KG1 (cell line): ENCODE data around the gene PIGQ.
A peak's percentile ranks its signal among the peaks of the same experiment; 100 is the strongest.

Experiments used
- DNase-seq: peaks from one replicate; lab custom pipeline; 2025; lab: John Stamatoyannopoulos, UW

Gene PIGQ

GRCh38 chr16:569445-570254 lies at the start of gene PIGQ:
Gene PIGQ, plus strand, starts transcription at chr16:569968. Its CDS starts 4,107 bp downstream, at chr16:574075.
- peak; percentile 28 for DNase-seq

GRCh38 chr16:520847-521246 lies 48.9 kb upstream of the PIGQ start:
- DNase-seq = no peak

DNA sequence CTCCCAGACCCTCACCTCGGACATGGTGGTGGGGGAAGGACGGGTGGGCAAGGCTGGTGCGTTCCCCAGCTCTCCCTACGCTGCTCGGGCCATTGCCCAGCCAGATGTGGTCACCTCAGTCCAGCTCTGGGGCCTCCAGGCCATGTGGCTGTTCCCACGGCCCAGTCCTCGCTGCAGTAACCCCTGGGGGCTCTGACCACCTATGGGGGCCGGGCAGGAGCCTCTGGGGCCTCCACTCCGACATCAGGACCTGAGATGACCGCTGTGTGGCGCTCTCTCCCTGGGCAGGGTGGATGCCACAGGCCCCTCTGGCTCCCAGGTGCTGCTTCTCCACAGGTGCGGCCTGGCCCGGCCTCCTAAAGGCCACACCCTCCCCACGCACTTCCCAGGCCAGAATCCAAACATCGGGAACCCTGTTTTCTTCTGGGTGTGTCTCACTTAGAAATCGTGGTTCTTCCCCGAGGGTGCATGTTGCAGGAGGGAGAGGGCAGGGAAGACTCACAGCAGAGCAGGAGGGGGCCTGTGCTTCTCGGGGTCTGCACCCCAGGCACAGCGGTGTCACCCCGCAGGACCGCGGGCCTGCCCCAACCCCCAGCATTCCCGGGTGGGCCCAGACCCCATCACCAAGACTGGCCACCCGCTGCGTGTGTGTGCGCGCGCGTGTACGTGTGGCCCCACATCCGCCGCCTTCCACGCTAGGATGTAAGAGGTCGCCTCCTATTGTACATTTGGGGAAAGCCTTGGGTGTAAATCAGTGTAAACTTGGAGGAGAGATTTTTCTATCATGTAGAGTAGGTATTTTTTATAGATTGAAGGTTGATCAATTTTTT lies 48.2 kb upstream of the PIGQ start:
- DNase-seq = no peak

DNA sequence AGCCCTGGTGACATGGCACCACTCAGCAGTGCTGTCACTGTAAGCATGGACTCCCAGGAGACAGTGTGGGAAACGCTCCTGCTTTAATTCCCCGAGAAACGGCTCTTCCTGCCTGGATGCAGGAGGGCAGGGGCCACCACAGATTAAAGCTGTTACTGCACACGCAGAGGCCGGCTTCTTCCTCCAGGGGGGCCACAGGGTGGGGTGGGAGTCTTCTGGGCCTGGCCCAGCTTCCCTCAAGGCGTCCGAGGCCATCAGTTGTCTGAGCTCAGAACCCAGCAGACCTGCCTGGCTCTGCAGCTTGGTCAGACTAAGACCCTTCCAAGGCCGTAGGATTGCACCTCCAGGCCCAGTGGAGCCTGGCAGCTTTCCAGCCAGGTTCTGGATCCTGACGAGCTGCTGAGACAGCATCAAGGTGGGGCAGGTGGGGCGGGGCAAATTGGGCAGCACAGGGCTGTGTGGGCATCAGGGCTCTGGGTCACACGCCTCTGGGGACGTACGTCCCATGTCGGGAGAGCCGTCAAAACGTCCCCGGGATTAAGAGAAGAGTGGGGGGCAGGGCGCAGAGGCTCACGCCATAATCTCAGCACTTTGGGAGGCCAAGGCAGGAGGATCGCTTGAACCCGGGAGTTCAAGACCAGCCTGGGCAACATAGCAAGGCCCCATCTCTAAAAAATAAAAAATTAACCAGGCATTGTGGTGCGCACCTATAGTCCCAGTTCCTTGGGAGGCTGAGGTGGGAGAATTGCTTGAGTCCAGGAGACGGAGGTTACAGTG lies 47.3 kb upstream of the PIGQ start:
- no peak for DNase-seq

DNA sequence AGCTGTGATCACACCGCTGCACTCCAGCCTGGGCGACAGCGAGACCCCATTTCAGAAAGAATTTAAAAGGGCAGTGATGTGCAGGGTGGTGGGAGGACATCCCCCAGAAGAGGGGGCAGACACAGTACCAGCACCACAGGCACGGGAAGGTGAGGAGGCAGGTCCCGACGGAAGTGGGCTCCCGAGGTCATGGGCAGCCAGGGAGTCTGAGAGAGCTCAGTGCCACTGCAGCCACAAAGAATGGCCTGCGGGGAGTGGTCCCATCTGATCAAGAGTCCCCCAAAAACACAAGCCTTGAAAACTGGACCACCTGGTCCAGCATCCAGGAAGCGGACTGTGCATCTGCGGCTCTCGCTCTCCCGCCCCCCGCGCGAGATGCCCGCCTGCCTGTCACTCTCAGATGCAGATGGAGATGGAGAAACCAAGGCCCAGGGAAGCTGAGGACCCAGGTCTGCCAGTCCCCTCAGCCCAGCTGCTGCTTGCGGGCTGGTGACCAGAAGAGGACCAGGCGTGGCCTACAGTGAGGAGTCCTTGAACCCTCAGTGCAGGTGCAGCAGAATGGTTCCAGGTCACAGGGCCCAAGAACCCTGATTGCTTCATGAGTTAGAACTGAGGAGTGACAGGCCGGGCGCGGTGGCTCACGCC lies 46.5 kb upstream of the PIGQ start:
- no peak for DNase-seq

DNA sequence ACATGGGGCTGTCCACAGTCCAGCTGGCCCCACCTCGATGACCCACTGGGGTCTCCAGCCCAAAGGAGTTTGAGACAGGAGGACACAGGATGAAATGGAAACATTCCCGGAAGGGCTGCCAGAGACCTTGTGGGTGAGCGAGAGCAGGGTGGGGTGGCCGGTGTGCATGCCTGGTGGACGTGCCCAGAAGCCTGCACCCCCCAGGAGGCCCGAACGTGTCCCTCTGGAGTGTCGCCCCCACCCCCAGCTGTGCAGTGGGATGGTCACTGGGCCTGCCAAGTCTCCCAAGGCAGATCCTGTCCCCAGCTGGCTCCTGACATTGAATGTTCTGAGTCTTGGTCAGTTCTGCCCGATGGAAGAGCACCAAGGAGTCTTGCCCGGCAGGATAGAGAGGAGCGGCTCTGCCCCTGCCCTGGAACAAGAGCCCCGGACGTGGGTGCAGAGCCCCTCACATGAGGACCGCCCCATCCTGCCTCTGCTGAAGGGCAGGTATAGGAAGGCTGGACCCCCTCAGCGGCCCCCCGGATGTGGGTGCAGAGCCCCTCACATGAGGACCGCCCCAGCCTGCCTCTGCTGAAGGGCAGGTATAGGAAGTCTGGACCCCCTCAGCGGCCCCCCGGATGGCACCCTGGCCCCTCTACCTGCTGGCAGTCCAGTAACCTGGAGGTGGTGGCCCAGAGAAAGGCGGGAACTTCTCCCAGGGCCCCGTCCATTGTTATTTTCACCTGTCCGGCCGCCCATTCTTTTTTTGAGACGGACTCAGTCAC lies 45.3 kb upstream of the PIGQ start:
- no peak for DNase-seq

- DNase-seq = no peak
Measured at GRCh38 chr16:525123-525519, 44.6 kb upstream of the PIGQ start.

GRCh38 chr16:525520-526180 lies 44.1 kb upstream of the PIGQ start:
- DNase-seq = no peak

DNA sequence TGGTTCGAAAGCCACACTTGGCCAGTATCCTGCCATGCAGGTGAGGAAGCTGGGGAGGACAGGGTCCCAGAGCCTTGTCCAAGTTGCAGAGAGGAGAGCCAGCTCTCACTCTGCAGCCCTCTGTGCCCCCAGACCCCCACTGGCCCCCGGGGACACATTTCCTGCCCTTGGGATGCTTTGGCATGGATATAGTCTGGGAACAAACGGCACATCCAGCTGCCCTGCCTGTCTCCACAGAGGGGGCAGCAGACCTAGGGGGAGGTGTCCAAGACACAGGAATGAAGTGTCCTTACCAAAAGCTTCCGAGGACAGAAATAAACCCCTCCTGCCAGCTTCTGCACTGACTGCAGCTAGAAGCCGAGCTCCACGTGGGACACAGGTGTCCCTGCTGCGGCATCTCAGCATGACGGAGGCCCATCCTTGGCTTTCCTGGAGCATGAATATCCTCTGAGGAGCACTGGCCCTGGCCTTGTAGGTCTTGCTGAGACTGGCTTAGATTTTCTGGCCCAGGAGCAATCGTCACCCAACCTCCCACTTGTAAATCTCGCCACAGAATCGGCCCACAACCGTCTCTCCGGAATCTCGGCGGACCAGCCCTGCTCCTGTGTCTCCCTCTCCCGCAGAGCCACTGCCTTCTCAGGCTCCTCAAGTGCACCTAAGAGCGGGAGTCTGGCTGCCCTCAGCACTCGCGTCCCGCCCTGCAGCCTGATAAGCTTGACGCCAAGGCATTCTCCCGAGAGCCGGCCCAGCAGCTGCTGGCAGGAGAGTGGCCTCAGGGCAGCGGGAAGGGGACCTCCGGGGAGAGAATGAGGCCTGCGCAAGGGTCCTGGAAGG lies 43.4 kb upstream of the PIGQ start:
- DNase-seq = no peak

DNA sequence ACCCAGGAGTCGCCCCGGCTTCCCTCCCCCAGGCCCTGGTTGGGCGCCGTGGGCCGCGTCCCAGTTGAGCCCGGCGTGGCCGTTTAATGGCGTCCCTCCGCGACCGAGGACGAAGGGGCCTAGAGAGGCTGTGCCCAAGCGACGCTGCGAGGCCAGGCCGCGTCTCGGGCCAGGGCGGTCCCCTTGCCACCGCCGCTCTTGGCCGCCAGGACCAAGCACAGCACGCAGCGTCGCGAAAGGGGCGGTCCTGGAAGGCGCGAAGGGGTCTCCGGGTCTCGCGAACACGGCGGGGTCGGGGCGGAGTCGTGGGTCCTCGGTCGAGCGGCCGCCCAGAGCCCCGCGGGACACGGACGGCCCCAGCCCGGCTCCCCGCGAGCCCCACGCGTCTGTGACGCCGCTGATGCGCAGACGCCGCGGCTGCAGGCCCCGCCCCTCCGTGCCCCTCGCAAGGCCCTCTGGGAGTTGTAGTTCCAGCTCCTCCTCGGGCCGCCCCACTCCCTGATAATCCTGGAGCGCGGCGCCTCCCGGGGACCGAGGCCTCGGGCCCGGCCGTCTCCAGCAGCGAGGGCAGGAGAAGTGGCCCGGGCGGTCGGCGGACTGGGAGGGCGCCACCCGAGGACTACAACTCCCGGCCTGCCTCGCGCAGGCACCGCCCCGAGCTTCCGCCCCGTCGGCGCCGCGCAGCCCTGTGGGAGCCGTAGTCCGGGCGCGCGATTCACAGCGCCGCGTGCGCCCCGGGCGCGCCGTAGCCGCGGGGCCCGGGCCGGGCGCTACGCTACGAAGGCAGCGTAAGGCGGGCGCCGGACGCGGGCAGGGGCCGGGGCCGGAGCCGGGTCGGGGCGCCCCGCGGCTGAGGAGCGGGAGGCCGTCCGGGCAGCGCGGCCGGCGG lies 42.5 kb upstream of the PIGQ start, which contains the start of gene CAPN15:
Gene CAPN15 (plus strand): TSS at position 698 of the 889 bp plus-strand sequence. CDS start 19,127 bp downstream, outside the sequence.
- DNase-seq = peak; percentile 90

- DNase-seq = no peak
Measured at GRCh38 chr16:528111-529011, 41.4 kb upstream of the PIGQ start.

DNA sequence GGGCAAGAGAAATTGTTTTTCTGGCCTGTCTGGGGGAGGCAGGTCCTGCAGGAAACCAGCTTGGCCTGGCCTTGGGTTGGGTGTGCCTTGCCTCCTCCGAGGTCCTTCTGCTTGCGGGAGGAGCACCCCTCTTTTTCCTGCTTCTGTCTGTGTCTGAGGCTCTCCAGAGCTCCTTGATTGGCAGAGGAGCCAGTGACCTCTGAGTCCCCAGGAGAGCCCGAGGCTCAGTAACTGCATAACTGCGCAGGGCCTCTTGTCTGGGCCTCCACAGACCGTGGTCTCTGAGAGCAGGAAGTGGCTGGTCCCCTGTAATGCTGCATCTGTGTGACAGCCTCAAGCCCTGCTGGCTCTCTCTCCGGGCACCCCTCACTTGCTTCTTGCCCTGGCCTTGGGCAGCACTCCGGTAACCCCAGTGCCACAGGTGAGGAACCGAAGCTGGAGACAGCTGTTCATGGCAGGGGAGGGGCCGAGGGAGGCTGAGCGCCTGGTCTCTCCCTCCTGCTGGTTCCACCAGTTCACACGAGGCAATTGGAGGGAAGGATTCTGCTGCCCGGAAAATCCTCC lies 40.7 kb upstream of the PIGQ start:
- no peak for DNase-seq

DNA sequence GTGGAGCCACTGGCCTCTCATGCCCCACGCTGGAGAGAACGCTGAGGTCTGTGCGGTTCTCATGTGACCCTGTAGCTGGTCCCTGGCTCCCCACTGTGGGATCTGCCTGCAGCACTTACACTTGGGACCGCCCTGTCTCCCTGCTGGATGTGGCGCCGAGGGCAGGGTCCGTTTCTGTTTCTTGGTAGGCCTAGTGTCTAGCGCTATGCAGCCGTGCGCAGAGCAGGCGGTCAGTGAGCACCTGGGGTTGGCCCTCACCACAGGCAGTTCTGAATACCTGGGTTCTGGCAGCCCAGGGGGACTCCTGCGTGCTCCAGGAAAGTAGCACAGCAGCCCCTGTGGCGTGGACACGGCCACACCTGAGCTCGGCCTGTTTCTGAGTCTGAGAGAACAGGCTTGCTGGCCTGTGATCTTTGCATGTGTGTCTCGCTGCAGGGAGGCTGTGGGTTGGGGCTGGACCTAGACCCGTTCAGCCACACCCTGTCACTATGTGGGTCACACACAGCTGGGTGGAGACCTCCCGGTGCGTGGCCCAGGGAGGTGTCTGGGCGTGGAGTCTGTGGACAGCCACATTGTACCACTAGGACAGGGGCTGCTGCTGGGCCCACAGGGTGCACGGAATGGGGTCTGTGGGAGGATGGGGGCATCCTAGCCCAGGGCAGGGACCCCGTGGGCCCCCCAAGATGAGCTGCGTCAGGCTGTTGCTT lies 39.5 kb upstream of the PIGQ start:
- no peak for DNase-seq

DNA sequence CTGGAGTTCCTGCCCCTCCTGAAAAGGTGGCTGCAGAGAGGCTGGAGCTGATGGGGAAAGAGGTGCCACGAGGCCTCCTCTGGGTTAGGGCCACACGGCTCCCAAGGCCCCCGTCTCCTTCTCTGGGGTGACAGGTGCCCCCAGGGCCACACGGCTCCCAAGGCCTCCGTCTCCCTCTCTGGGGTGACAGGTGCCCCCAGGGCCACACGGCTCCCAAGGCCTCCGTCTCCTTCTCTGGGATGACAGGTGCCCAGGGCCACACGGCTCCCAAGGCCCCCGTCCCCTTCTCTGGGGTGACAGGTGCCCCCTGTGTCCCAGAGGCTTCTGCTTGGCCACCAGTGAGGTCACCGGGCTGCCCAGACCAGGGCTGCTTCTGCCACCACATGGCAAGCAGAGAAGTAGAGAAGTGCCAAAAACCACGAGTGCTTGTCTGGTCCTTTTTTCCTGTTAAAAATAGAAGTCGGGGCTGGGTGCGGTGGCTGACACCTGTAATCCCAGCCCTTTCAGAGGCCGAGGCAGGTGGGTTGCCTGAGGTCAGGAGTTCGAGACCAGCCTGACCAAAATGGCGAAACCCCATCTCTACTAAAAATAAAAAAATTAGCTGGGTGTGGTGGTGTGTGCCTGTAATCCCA lies 38.2 kb upstream of the PIGQ start:
- DNase-seq = no peak

GRCh38 chr16:533391-534123 lies 36.2 kb upstream of the PIGQ start:
- DNase-seq = no peak
